PFSK-1 (cell line): ENCODE data around the gene FOSL2.

Experiments
- FOXP2 ChIP-seq: optimal IDR thresholded peaks from 2 replicates; pipeline ENCODE3; 2011; ENCODE audit warnings: borderline replicate concordance, control low read depth, inconsistent platforms; ENCODE audit not compliant: insufficient read depth; ENCODE audit errors: extremely low read length, extremely low read depth
- POLR2AphosphoS5 ChIP-seq: IDR thresholded peaks from 2 replicates; pipeline ENCODE4 v1.6.1; 2012; ENCODE audit warnings: low read depth, mild to moderate bottlenecking, control low read depth, low read length, moderate library complexity
- SIN3A ChIP-seq: IDR thresholded peaks from 2 replicates; pipeline ENCODE4 v1.6.1; 2012; ENCODE audit warnings: mild to moderate bottlenecking, low read length, moderate library complexity, borderline replicate concordance; ENCODE audit not compliant: insufficient read depth
- TAF1 ChIP-seq: IDR thresholded peaks from 2 replicates; pipeline ENCODE4 v1.6.1; 2012; ENCODE audit warnings: low read length, control low read depth, borderline replicate concordance; ENCODE audit not compliant: insufficient read depth
- TF ChIP-seq, protein P1 (sequence below), 2 experiments: IDR thresholded peaks; 2 replicates each; pipeline versions ENCODE4 v1.6.1 to v1.8.0; 2011 to 2012; ENCODE audit warnings: low read depth in 2 of 2, low read length in 2 of 2, control low read depth in 1 of 2, inconsistent platforms in 1 of 2, mild to moderate bottlenecking in 1 of 2, moderate library complexity in 1 of 2; ENCODE audit not compliant: insufficient read depth in 1 of 2

The FOSL2 gene

DNA sequence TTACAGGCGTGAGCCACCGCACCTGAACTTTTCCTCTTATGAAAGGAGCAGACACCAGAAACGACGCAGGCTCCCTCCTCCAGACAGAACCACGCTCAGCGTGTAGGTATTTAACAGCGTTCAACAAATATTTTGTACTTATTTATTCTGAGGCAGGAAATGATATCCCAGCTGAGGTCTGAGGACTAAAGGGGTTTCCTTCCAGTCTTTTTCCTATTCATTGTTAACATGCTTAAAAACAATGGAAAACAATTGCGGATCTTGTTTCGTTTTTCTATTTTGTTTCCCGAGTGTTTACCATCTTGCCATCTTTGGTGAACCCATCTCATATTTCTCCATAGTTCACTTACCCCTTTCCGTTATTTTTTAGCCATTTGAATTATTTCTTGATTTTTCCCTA is 43.7 kb upstream of the FOSL2 start:
- TF ChIP-seq, protein P1, sequence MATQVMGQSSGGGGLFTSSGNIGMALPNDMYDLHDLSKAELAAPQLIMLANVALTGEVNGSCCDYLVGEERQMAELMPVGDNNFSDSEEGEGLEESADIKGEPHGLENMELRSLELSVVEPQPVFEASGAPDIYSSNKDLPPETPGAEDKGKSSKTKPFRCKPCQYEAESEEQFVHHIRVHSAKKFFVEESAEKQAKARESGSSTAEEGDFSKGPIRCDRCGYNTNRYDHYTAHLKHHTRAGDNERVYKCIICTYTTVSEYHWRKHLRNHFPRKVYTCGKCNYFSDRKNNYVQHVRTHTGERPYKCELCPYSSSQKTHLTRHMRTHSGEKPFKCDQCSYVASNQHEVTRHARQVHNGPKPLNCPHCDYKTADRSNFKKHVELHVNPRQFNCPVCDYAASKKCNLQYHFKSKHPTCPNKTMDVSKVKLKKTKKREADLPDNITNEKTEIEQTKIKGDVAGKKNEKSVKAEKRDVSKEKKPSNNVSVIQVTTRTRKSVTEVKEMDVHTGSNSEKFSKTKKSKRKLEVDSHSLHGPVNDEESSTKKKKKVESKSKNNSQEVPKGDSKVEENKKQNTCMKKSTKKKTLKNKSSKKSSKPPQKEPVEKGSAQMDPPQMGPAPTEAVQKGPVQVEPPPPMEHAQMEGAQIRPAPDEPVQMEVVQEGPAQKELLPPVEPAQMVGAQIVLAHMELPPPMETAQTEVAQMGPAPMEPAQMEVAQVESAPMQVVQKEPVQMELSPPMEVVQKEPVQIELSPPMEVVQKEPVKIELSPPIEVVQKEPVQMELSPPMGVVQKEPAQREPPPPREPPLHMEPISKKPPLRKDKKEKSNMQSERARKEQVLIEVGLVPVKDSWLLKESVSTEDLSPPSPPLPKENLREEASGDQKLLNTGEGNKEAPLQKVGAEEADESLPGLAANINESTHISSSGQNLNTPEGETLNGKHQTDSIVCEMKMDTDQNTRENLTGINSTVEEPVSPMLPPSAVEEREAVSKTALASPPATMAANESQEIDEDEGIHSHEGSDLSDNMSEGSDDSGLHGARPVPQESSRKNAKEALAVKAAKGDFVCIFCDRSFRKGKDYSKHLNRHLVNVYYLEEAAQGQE (IDR thresholded peaks at IDR 0.05; ENCODE audit: insufficient read depth in 1 of 2, low read depth in 2 of 2, low read length in 2 of 2): no peak
- TF ChIP-seq SIN3A: no peak
- no peak for TF ChIP-seq TAF1
- TF ChIP-seq FOXP2: no peak
- TF ChIP-seq POLR2AphosphoS5: no peak

DNA sequence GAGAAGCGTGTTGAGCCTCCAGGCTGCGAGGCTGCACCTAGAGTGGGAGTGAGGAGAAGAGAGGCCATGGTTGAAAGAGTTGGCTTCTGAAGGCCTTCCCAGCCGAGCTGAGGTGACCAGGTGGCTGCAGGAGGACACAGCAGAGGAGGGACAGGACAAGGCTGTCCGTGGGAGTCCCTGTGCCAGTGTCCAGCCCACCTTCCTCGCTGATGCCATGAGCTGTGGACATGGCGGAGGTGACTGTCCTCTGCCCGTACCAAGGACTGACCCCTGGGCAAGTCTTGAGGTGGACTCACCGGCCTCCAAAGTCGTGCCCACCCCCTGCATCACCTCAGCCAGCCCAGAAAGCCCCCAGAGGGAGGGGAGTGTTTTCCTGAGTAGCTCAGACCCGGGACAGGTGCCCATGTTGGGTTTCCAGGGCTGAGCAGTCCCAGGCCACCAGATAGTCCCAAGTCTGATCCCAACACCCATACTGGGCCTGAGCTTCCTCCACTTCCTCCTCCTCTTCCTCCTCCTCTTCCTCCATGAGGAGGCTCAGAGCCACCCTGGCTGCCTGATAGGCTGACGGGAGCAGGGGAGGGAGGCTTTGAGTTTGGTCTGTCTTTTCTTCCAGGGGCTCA is 43.0 kb upstream of the FOSL2 start:
- TF ChIP-seq SIN3A (no peak), FOXP2 (no peak), POLR2AphosphoS5 (no peak), TAF1 (no peak)
- TF ChIP-seq, protein P1 (IDR thresholded peaks at IDR 0.05; ENCODE audit: insufficient read depth in 1 of 2, low read depth in 2 of 2, low read length in 2 of 2): no peak

DNA sequence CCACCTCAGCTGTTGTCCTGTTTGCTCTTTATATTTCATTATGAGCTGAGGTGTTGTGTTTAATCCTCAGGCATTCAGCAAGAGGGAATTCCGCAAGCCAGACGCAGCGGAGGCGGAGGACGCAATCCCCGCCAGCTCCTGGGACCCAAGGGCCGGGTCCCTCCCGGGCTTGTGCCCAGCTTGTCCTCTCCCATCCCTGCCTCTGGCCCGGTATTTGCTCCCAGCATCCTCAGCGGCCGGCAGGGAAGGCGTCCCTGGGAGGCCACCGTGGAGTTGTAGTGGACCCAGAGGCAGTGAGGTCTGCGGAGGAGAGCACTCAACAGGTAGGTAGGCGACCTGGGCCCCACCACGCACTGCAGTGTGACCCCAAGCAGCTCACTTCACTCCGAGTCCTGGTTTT is 42.5 kb upstream of the FOSL2 start:
- no peak for TF ChIP-seq FOXP2
- no peak for TF ChIP-seq TAF1
- TF ChIP-seq POLR2AphosphoS5: no peak
- TF ChIP-seq, protein P1 (IDR thresholded peaks at IDR 0.05; ENCODE audit: insufficient read depth in 1 of 2, low read depth in 2 of 2, low read length in 2 of 2): no peak
- TF ChIP-seq SIN3A: no peak

DNA sequence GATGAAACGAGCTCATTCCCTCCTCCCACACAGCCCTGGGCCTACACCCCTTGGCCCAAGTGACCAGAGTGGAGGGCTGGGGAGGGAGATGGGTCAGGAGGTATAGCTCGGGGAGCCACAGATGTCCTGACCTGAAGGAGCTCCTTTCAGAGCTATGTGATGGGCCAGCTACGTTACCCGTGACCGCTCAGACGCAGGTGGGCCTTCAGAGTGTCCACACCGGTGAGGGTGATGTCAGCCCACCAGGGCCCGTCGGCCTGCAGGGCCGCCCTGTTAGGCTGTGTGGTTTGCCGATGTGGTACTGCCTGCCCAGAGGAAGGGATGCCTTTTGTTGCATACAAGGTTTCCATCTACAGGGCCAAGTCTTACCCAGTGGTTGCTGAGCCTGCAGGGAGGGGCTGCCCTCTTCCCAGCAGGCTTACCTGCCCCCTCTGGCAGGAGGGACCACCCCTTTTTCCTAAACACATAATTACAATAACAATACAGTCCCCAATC is 41.8 kb upstream of the FOSL2 start:
- no peak for TF ChIP-seq SIN3A
- no peak for TF ChIP-seq FOXP2
- no peak for TF ChIP-seq POLR2AphosphoS5
- TF ChIP-seq TAF1: no peak
- TF ChIP-seq, protein P1 (IDR thresholded peaks at IDR 0.05; ENCODE audit: insufficient read depth in 1 of 2, low read depth in 2 of 2, low read length in 2 of 2): no peak
